ENCODE data around the gene ADAT3.
"Not testable (repeated sequence)": the region's sequence is repeated elsewhere in the genome, so short reads cannot be mapped to it uniquely, and the experiment has no call there.

Gene ADAT3

DNA sequence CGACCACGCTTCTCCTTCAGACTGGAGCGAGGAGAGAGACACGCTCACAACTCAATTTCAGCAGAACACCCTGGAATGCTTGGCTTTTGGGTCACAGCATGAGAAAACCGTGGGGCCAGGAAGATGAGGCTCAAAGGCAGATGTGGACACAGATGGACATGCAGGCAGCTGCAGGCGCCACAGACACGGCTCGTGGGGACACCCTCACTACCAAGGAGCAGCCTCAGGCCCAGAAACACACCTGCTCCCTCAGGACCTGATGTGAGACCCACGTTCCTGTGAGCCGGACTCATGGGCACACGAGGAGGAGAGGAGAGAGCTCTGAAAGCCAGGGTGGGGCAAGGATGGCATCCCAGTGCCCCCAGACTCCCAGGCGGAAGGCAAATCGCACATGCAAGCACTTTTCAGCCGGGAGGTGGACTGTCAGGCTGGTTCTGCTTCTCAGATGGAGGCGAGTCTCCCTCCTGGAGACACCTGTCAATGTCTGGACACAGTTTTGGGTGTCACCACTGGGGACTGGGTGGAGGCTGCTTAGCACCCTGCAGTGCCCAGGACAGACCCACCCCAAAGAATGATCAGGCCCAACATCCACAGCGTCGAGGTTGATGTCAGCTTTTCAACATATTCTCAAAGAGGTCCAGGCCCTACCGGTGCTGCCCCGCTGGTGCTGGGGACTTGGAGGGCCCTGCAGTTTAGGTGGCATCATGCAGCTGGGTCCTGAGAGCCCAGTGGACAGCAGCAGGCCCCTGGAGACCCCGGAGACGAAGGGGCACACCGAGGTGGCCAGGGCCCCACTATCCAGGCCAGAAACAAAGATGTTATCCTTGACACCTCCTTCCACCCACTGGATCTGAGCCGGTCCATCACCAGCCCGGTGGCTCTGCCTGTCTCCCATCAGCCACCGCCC, 22.2 kb upstream of the ADAT3 start:
- DNase-seq (ENCODE audit: low read depth in 2 of 2) = no peak

DNA sequence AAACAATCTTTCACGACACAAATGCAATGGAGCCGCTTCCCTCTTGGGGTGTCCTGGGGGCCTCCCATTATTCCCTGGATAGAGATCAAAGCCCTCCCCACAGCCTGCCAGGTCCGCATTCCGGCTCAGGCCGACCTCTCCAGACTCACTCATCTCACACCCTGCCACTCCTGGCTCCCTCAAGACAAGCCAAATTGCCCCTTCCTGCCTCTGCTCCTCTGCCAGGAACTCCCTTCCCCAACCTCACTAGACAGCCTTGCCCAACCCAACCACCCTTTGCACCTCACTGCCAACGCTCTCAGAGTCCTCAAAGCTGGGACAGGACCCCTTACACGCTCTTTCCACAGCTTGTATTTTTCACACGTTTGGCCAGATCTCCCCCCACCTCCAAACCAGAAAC, 21.4 kb upstream of the ADAT3 start:
- DNase-seq (ENCODE audit: low read depth in 2 of 2) = no peak

DNA sequence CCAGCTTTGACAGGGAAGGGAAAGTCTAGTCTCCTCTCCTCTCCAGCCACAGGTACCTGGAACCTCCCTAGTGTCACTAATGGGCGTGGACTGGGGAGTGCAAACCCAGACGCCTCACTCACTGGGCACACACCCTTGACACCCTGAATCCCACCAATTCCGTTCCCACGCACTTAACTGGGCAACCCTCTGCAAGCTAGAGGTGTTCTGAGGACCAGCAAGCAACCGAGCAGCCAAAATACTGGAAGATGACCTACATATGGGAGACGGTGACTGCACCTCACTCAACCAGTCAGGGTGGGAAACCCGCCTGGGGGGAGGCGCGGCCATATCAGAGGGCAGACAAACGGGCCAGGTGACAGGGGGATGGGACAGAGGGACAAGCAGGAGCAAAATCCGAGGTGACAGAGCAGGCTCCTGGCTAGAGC, 20.9 kb upstream of the ADAT3 start:
- DNase-seq (ENCODE audit: low read depth in 2 of 2) = peak in 1 of 2 donors; percentile 48

DNA sequence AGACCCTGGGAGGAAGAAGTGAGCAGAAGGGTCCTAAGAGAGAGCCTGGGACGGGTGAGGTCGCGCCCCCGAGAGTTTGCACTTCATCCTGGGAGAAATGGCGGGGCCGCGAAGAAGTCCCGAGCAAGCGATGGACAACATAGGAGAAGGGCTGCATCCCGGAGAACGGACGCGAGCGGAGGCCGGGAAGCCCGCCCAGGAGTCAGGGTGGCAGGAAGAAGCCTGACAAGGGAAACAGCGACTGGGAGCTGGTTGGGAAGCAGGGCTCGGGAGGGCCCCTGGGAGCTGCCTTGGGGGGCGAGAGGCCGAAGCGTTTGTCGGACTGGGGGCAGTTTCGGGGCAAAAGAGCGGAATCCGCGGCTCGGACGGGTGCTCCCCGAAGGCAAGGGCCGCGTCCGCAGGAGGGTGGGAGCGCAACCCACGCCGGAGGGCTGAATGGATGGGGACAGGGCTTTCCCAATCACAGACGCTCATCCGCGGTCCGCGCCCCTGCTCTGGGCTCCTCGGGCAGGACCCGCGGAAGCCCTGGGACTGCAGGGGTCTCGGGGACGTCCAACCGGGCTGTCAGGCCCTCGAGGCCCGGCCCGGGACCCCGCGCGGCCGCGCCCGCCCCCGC, 20.4 kb upstream of the ADAT3 start:
- no peak for DNase-seq (ENCODE audit: low read depth in 2 of 2)

DNA sequence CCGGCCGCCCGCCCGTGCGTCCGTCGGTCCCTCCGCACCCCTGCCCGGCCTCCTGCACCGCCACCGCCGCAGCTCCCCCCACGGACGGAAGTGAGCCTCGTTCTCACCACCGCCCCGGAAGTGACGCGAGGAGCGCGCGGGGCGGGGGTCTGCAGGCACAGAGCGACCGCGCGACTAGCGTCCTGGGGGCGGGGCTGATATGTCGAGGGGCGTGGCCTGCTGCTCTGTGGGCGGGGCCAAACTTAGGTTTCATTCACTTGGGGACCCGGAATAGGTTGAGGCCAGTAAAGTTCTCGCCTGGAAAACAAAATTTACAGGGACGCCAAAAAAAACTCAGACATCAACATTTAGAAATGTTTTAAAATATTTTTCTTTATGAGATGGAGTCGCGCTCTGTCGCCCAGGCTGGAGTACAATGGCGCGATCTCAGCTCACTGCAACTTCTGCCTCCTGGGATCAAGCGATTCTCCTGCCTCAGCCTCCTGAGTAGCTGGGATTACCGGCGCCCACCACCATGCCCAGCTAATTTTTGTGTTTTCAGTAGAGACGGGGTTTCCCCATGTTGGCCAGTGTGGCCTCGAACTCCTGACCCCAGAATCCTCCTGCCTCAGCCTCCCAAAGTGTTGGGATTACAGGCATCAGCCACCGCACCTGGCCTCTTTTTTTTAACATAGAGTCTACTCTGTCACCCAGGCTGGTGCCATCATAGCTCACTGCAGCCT, 19.6 kb upstream of the ADAT3 start, which contains the start of gene ABHD17A:
TSS of gene ABHD17A (minus strand) at position 99 of the 722 bp plus-strand sequence. CDS start 3,930 bp downstream, outside the sequence.
- peak; percentile 92 to 96 for DNase-seq (ENCODE audit: low read depth in 2 of 2)

DNA sequence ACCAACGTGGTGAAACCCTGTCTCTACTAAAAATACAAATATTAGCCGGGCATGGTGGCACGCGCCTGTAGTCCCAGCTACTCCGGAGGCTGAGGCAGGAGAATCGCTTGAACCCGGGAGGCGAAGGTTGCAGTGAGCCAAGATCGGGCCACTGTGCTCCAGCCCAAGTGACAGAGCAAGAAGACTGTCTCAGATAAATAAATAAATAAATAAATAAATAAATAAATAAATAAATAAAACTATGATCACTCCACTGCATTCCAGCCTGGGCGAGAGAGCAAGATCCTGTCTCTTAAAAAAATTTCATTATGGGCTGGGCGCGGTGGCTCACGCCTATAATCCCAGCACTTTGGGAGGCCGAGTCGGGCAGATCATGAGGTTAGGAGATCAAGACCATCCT, 18.8 kb upstream of the ADAT3 start:
- not testable (repeated sequence) for DNase-seq (ENCODE audit: low read depth in 2 of 2)

DNA sequence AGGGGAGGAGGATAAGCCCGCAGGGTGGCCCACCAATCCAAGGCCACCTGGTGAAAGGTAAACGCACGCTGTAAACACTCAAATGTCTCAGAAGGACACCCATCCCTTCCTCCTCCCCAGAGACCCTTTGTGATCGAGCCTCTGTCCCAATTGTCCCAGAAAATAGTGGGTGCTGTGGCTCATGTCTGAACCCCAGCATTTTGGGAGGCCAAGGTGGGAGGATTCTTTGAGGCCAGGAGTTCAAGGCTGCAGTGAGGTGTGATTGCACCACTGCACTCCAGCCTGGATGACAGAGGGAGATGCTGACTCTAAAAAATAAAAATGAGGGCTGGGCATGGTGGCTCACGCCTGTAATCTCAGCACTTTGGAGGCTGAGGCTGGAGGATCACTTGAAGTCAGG, 16.8 kb upstream of the ADAT3 start:
- DNase-seq (ENCODE audit: low read depth in 2 of 2) = no peak

DNA sequence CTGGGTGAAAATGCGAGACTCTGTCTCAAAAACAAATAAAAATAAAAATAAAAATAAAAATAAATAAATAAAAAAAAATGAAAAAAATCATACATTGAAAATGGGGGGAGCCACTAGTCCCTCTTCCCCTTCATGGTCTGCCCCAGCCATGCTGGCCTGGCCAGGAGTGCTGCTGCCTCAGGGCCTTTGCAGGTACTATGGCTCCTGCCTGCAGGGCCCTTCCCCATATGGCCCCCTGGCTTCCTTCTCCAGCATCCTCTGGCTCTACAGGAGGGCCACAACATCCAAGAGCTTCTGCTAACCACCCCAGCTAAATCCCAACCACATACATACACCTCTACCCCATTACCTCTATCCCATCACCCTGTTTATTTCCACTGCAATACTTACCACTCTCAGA, 15.3 kb upstream of the ADAT3 start:
- no peak for DNase-seq (ENCODE audit: low read depth in 2 of 2)

DNA sequence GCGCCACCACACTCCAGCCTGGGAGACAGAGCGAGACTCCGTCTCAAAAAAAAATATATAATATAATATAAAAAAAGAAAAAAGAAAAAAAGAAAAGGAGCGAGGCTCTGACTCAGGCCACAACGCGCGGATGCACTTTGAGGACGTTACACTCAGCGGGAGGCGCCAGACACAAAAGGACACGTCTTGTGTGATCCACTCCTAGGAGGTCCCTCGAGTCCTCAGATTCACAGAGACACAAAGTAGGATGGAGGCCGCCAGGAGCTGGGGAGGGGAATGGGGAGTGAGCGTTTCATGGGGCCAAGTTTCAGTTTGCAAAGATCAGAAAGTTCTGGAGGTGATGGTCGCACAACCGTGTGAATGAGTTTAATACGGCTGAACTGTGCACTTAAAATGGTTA, 11.4 kb upstream of the ADAT3 start:
- no peak for DNase-seq (ENCODE audit: low read depth in 2 of 2)

DNA sequence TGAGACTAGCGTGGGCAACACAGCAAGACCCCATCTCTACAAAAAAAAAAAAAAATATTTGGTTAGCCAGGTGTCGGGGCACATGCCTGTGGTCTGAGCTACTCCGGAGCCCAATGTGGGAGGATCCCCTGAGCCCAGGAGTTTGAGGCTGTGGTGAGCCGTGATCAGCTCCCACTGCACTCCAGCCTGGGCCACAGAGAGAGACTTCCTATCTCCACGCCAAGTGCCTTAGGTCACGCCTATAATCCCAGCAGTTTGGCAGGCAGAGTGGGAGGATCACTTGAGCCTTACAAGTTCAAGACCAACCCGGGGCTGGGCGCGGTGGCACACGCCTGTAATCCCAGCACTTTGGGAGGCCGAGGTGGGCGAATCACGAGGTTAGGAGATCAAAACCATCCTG, 8.7 kb upstream of the ADAT3 start:
- DNase-seq (ENCODE audit: low read depth in 2 of 2) = no peak

DNA sequence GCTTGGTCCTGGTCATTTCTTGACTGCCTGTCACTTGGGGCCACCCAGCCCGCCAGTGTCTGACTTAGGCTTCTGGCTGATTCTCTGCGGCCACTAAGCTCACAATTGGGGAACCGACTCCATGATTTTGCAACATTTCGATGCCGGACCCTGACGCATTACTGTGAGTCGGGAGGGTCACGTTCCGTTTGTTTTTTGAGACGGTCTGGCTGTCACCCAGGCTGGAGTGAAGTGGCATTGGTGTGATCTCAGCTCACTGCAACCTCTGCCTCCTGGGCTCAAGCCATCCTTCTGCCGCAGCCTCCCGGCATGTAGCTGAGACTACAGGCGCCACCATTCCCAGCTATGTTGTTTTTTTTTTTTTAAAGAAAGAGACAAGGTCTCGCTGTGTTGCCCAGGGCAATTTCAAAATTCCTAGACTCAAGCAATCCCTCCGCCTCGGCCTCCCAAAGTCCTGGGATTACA, 3.2 kb upstream of the ADAT3 start:
- DNase-seq (ENCODE audit: low read depth in 2 of 2) = no peak

DNA sequence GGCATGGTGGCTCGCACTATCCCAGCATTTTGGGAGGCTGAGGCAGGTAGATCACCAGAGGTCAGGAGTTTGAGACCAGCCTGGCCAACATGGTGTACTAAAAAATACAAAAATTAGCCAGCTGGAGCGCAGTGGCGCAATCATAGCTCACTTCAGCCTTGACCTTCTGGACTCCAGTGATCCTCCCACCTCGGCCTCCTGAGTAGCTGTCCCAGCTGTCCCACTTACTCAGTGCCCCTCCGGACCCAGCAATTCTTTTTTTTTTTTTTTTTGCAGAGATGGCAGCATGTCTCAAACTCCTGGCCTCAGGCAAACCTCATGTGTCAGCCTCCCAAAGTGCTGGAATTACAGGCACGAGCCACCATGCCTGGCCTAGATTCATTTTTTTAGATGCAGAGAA, 2.3 kb upstream of the ADAT3 start:
- DNase-seq (ENCODE audit: low read depth in 2 of 2) = no peak

DNA sequence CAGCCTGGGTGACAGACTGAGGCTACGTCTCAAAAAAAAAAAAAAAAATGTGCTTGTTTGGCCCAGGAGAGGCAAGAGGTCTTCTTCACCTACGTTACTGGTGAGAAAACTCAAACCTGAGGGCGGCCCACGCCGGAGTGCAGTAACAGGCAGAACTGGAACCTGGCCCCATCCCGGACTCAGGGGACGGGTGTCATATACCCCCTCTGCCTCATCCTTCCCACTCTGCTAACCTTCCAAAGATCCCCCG, 414 bp upstream of the ADAT3 start:
- no peak for DNase-seq (ENCODE audit: low read depth in 2 of 2)

DNA sequence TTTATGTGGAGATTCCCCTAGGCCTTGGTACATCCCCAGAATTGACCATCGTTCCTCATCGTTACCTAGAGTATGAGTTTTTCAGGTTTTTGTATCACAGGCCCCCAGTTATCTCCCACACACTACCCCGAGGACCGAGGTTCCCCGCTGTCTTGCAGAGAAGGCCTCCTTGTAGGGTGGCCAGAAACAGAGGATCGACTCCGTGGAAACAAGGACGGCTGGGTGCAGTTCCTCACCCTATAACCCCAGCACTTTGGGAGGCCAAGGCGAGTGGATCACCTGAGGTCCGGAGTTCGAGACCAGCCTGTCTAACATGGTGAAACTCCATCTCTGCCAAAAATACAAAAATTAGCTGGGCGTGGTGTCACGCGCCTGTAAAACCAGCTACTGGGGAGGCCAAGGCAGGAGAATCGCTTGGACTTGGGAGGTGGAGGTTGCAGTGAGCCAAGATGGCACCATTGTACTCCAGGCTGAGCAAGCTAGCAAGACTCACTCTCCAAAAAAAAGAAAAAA, 720 bp downstream of the ADAT3 start:
- DNase-seq (ENCODE audit: low read depth in 2 of 2) = no peak

DNA sequence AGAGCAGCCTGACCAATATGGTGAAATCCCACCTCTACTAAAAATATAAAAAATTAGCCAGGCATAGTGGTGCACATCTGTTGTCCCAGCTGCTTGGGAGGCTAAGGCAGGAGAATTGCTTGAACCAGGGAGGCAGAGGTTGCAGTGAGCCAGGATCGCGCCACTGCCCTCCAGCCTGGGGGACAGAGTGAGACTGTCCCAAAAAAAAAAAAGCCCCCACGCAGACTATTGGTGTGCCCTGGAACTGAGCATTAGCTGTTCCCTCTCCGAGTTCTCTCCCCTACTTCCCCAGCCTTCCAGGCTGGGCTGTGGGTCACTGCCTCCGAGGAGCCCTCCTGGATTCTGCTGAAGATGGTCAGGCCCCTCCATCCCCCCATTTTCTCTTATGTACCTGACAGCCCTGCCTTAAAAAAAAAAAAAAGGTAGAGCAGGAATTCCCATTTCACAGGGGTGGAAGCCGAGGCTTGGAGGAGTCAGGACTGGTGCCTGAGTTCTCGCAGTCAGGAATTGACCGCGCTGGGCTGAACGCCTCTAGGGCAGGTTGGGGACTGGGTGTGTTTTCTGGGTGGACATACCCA, 1.9 kb downstream of the ADAT3 start:
- DNase-seq (ENCODE audit: low read depth in 2 of 2) = no peak

DNA sequence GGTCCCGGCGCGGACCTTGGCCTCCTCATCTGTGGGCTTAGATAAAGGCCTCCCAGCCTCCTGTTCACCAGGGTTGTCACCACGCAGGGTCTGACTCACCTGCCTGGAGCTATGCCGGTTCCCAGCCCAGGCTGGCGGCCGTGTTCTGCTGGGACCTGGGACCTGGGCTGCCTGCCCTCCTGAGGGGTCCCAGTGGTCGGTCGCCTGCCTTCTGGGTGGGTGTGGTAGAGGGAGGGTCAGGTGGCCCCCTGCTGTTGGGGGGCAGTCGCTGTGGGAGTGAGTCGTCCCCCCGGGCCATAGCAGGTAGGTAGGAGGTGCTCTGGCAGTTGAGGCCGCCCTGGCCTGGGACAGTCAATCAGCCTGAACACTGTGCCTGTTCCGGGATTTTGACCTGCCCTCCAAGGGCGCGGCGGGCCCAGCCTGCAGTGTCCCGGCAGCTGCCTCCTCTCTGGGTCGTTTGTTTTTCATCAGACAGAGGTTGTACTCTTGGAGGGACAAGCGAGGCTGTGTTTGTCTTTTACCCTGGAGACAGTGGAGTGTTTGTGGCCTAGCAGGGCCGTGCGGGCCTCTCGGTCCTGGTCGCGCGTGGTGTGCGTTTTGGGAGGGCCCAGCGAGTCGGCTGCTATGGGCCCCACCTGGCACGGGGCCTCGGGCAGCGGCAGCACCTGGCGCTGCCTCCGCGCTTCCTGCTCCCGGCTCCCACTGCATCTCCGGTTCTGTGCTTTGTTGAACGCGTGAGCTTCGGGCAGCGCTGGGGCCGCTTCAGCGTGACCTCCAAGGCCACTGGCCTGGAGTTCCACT, 2.6 kb downstream of the ADAT3 start:
- no peak for DNase-seq (ENCODE audit: low read depth in 2 of 2)

DNA sequence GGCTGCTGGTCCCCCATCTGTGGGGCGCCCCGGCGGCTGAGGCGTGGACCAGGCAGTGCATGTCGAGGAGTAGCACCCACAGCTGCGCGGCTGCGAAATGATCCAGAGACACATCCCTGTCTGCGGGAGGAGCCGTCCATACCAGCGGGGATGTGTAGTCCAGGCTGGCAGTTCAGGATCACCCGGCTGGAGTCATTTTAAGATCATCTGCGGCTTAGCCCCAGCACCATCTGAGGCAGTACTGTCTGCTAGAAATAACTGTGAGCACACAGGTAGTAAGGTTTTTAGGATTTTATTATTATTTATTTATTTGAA, 3.1 kb downstream of the ADAT3 start:
- DNase-seq (ENCODE audit: low read depth in 2 of 2) = no peak

DNA sequence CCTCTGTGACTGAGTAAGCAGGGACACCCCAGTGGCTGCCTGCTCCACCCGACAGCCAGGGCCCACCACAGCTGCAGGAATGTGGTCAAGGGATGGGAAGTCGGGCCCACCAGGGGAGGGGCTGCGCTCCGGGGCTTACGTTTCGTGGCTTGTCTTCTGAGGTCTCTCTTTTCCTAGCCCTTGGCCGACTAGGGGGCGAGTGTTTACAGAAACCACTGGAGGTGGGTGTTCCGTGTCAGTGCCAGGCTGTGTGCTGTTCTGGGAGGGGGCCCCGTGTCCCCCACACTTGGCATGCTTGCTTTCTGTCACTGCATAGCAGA, 4.5 kb downstream of the ADAT3 start:
- no peak for DNase-seq (ENCODE audit: low read depth in 2 of 2)

DNA sequence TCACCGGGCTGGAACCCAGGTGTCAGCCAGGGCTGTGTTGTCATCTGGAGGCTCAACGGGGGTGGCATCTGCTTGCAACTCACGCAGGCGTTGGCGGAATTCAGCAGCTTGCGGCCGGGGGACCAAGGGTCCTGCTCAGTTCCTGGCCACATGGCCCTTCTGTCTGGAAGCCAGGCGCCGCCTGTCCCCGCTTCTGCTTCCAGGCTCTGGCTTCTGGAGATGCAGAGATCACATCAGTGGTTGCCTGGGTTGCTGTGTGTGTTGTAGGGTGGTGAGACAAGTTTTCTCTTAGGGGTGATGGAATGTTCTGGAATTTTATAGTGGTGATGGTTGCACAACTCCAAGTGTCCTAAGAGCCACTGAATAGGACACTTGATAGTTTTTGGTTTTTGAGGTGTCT, 5.0 kb downstream of the ADAT3 start:
- DNase-seq (ENCODE audit: low read depth in 2 of 2) = no peak

DNA sequence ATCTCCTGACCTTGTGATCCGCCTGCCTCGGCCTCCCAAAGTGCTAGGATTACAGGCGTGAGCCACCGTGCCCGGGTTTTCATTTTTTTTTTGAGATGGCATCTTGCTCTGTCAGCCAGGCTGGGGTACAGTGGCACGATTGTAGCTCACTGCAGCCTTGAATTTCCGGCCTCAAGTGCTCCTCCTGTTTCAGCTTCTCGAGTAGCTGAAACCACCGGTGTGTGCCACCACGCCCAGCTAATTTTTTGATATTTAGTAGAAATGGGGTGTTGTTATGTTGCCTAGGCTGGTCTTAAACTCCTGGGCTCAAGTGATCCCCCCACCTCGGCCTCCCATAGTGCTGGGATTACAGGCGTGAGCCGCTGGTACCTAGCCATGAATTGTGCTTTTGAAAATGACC, 5.9 kb downstream of the ADAT3 start:
- no peak for DNase-seq (ENCODE audit: low read depth in 2 of 2)

DNA sequence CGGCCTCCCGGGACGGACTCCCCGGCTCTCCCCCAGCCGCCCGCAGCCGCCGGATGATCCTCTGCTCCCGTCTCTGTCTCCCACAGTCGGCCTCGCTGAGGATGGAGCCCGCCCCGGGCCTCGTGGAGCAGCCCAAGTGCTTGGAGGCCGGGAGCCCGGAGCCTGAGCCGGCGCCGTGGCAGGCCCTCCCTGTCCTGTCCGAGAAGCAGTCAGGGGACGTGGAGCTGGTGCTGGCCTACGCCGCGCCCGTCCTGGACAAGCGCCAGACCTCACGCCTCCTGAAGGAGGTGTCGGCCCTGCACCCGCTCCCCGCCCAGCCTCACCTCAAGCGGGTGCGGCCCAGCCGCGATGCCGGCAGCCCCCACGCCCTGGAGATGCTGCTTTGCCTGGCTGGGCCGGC, 6.8 kb downstream of the ADAT3 start:
- no peak for DNase-seq (ENCODE audit: low read depth in 2 of 2)
